A172 (cell line): ENCODE results near the gene KCTD1. TPM values are rescaled to one million over a fixed set of nuclear protein-coding genes. Genes with fewer than 3 reads are reported as not detected.

Experiments used
- DNase-seq: peaks from one replicate; pipeline ENCODE4 v3.0.0-alpha.2; 2015; ENCODE audit warnings: low spot score
- total RNA-seq: library from RNA; depleted of rRNA; stranded (reverse); fragments of >200 nt; shearing (Covaris generic); gene quantifications from 2 replicates; pipeline ENCODE4 v1.2.3, GENCODE V29; 2014; rRNA removed

Gene KCTD1
- 12.3 and 17.8 TPM in 2 replicates for total RNA-seq

GRCh38 chr18:26548415-26549262, at the start of gene KCTD1:
Gene KCTD1, minus strand, starts transcription at chr18:26548553. Its CDS starts 17 bp downstream, at chr18:26548536.
- DNase-seq: peak; percentile 73

GRCh38 chr18:26593365-26594320, 45.3 kb upstream of the KCTD1 start:
- DNase-seq: no peak

- DNase-seq: no peak
Observed at GRCh38 chr18:26584745-26585144, 36.4 kb upstream of the KCTD1 start.

- DNase-seq: peak; percentile 32
Observed at GRCh38 chr18:26579941-26580618, 31.7 kb upstream of the KCTD1 start.

- no peak for DNase-seq
Observed at GRCh38 chr18:26575865-26576217, 27.5 kb upstream of the KCTD1 start.

GRCh38 chr18:26574958-26575864, 26.9 kb upstream of the KCTD1 start:
- DNase-seq: peak; percentile 33

GRCh38 chr18:26568926-26569665, 20.7 kb upstream of the KCTD1 start:
- no peak for DNase-seq

- no peak for DNase-seq
Observed at GRCh38 chr18:26568513-26568912, 20.2 kb upstream of the KCTD1 start.

GRCh38 chr18:26566874-26567555, 18.7 kb upstream of the KCTD1 start:
- DNase-seq: no peak

GRCh38 chr18:26565514-26565913, 17.2 kb upstream of the KCTD1 start:
- DNase-seq: no peak

- DNase-seq: no peak
Observed at GRCh38 chr18:26563024-26563423, 14.7 kb upstream of the KCTD1 start.

GRCh38 chr18:26562568-26562967, 14.2 kb upstream of the KCTD1 start:
- DNase-seq: no peak

GRCh38 chr18:26561769-26562168, 13.4 kb upstream of the KCTD1 start:
- no peak for DNase-seq

GRCh38 chr18:26556573-26556972, 8.2 kb upstream of the KCTD1 start:
- DNase-seq: no peak

GRCh38 chr18:26555804-26556553, 7.6 kb upstream of the KCTD1 start:
- DNase-seq: no peak

GRCh38 chr18:26553943-26554342, 5.6 kb upstream of the KCTD1 start:
- DNase-seq: no peak

- no peak for DNase-seq
Observed at GRCh38 chr18:26551695-26552081, 3.3 kb upstream of the KCTD1 start.

- DNase-seq: no peak
Observed at GRCh38 chr18:26550998-26551694, 2.8 kb upstream of the KCTD1 start.
